Esophagus squamous epithelium (tissue), 5 donors: ENCODE measurements around the gene PRR23A. TPM values are rescaled to one million over a fixed set of nuclear protein-coding genes. Genes with fewer than 3 reads are reported as not detected.
"Not testable (repeated sequence)": the region's sequence is repeated elsewhere in the genome, so short reads cannot be mapped to it uniquely, and the experiment has no call there.

ENCODE experiments used
- DNase-seq: peaks from one replicate; lab custom pipeline; 2025; lab: John Stamatoyannopoulos, UW
- H3K27ac ChIP-seq, 4 donors: fragments of 200-600 bp; sonication (generic); one replicate each; pipeline ENCODE4 v1.5.1; 2016 to 2019; ENCODE audit warnings: mild to moderate bottlenecking in 1 of 4
- H3K27me3 ChIP-seq, 4 donors: fragments of 200-600 bp; sonication (generic); 1 replicate in 3 of 4; 2 replicates in 1 of 4; pipeline versions ENCODE4 v1.5.1 to v1.6.0; 2017 to 2021; ENCODE audit warnings: antibody characterized with exemption in 1 of 4
- H3K36me3 ChIP-seq, 3 donors: fragments of 200-600 bp; sonication (generic); one replicate each; pipeline ENCODE4 v1.5.1; 2016 to 2019
- H3K4me1 ChIP-seq, 3 donors: fragments of 200-600 bp; sonication (generic); one replicate each; pipeline ENCODE4 v1.5.1; 2017 to 2019
- H3K4me3 ChIP-seq, 4 donors: fragments of 200-600 bp; sonication (generic); 1 replicate in 3 of 4; 2 replicates in 1 of 4; pipeline ENCODE4 v1.5.1; 2016 to 2019; ENCODE audit warnings: mild to moderate bottlenecking in 2 of 4, moderate library complexity in 1 of 4
- H3K9me3 ChIP-seq, 3 donors: fragments of 200-600 bp; sonication (generic); one replicate each; pipeline ENCODE4 v1.5.1; 2016 to 2019
- CTCF ChIP-seq, 6 experiments: fragments of 450-650 bp in 4 of 6; fragments of 200-600 bp in 2 of 6; sonication (generic) in 2 of 6; IDR thresholded peaks; one replicate each; pipeline ENCODE4 v1.5.1; 2016 to 2019; ENCODE audit warnings: antibody characterized with exemption in 6 of 6, mild to moderate bottlenecking in 4 of 6, moderate library complexity in 4 of 6
- POLR2A ChIP-seq, 4 donors: fragments of 450-650 bp; IDR thresholded peaks; one replicate each; pipeline ENCODE4 v1.6.1; 2017; ENCODE audit warnings: antibody characterized with exemption in 4 of 4, mild to moderate bottlenecking in 4 of 4, moderate library complexity in 3 of 4
- WGBS, 2 donors: methylation state at CpG; one replicate each; pipeline ENCODE4 v1.1.5; 2018; 5-methylcytosine and 5-hydroxymethylcytosine counted together
- intact Hi-C: fragments of 100-400 bp; cut with DNase I; formaldehyde crosslinking; loops from one replicate; pipeline ENCODE4 v1.15.0; 2022
- total RNA-seq, 4 donors: library from RNA; depleted of rRNA; stranded (reverse); fragments of >200 nt; gene quantifications; one replicate each; pipeline ENCODE4 v1.1.0, GENCODE V29; 2016
- donor health status: DM: yes; HTN: yes; CAD: no.

The PRR23A gene
- total RNA-seq, 4 donors from 2014 or later, result not detected

GRCh38 chr3:139037478-139037877 lies 31.4 kb upstream of the PRR23A start:
- no peaks in the 10 kb centered on the region for H3K27me3 ChIP-seq
- no peaks in the 10 kb centered on the region for H3K36me3 ChIP-seq
- 73 to 90% methylated on average over 6 of the region's 6 CpGs for WGBS, 2 donors
- no peak overlapping the region for H3K4me3 ChIP-seq
- no peak overlapping the region for H3K27ac ChIP-seq
- intact Hi-C loops, result no loop called here
- DNase-seq, result no peak
- no peak for TF ChIP-seq POLR2A (IDR thresholded peaks at IDR 0.05)
- no peak for TF ChIP-seq CTCF (IDR thresholded peaks at IDR 0.05)
- H3K4me1 ChIP-seq, result no peaks in the 10 kb centered on the region
- H3K9me3 ChIP-seq, result no peaks in the 10 kb centered on the region

- Histone ChIP-seq H3K4me3 (no peak overlapping the region), H3K36me3 (no peaks in the 10 kb centered on the region), H3K27me3 (no peaks in the 10 kb centered on the region), H3K27ac (no peak overlapping the region), H3K9me3 (peaks cover 0 to 18% (median 13%) of the 10 kb centered on the region in 3 donors), H3K4me1 (no peaks in the 10 kb centered on the region)
- TF ChIP-seq CTCF (IDR thresholded peaks at IDR 0.05) (no peak), POLR2A (IDR thresholded peaks at IDR 0.05) (no peak)
- no peak for DNase-seq
- intact Hi-C loops, result no loop called here
- 58 to 81% methylated on average over 2 of the region's 2 CpGs for WGBS, 2 donors
Observed at GRCh38 chr3:139032326-139033002, 26.4 kb upstream of the PRR23A start.

GRCh38 chr3:139030576-139030975 lies 24.5 kb upstream of the PRR23A start:
- H3K4me3 ChIP-seq, intact Hi-C loops, H3K36me3 ChIP-seq, H3K4me1 ChIP-seq, H3K27ac ChIP-seq, H3K27me3 ChIP-seq, DNase-seq: not testable (repeated sequence)
- H3K9me3 ChIP-seq, result peaks cover 0 to 18% (median 13%) of the 10 kb centered on the region in 3 donors

- WGBS, 2 donors, result 89 to 98% methylated on average over 2 of the region's 2 CpGs
- no peak overlapping the region for H3K4me3 ChIP-seq
- no peaks in the 10 kb centered on the region for H3K36me3 ChIP-seq
- TF ChIP-seq CTCF (IDR thresholded peaks at IDR 0.05) (no peak), POLR2A (IDR thresholded peaks at IDR 0.05) (no peak)
- no peak for DNase-seq
- intact Hi-C loops, result no loop called here
- H3K27me3 ChIP-seq, result no peaks in the 10 kb centered on the region
- no peaks in the 10 kb centered on the region for H3K4me1 ChIP-seq
- no peak overlapping the region for H3K27ac ChIP-seq
- peaks cover 0 to 12% (median 0%) of the 10 kb centered on the region in 3 donors for H3K9me3 ChIP-seq
Observed at GRCh38 chr3:139024968-139025367, 18.9 kb upstream of the PRR23A start.

GRCh38 chr3:139020868-139021234 lies 14.8 kb upstream of the PRR23A start, which contains the start of gene PRR23B:
Gene PRR23B, minus strand, starts transcription at chr3:139020926. Its CDS starts 265 bp downstream, at chr3:139020661.
- H3K9me3 ChIP-seq, result peaks cover 0 to 11% (median 0%) of the 10 kb centered on the region in 3 donors
- no peak for TF ChIP-seq POLR2A (IDR thresholded peaks at IDR 0.05)
- TF ChIP-seq CTCF (IDR thresholded peaks at IDR 0.05), result no peak
- H3K4me3 ChIP-seq, result no peak within 1 kb of the TSS
- no peaks in the 10 kb centered on the region for H3K4me1 ChIP-seq
- 49 to 68% methylated on average over 9 to 11 of the region's 19 CpGs for WGBS, 2 donors
- no peaks in the 10 kb centered on the region for H3K36me3 ChIP-seq
- no peak for DNase-seq
- no peak within 1 kb of the TSS for H3K27ac ChIP-seq
- H3K27me3 ChIP-seq, result no peaks in the 10 kb centered on the region
- intact Hi-C loops, result no loop called here
